K562 (cell line): Measurements from ENCODE around the gene FILIP1.

ENCODE experiments used
- CCAR2 ChIP-seq: fragments of 200-400 bp; formaldehyde crosslinking; IDR thresholded peaks from 2 replicates; pipeline ENCODE4 v1.6.1; 2017; ENCODE audit warnings: mild to moderate bottlenecking, low read depth, low read length
- CHD4 ChIP-seq: fragments of 200-600 bp; sonication (generic); IDR thresholded peaks from 3 replicates; pipeline ENCODE4 v1.6.1; 2012; ENCODE audit warnings: low read depth, mild to moderate bottlenecking, mixed read lengths, low read length, inconsistent platforms; ENCODE audit not compliant: insufficient read depth, insufficient replicate concordance, poor library complexity, severe bottlenecking
- CTCF ChIP-seq, 3 experiments: IDR thresholded peaks in 2 of 3; conservative IDR thresholded peaks in 1 of 3; 2 replicates each; pipeline ENCODE4 v1.5.1; 2011 to 2012; ENCODE audit warnings: low read length in 3 of 3, mild to moderate bottlenecking in 3 of 3, control low read depth in 2 of 3, improper control_type of control experiment in 1 of 3, inconsistent platforms in 1 of 3, low read depth in 1 of 3, mixed read lengths in 1 of 3, moderate library complexity in 1 of 3; ENCODE audit not compliant: insufficient read depth in 2 of 3
- HNRNPH1 ChIP-seq: fragments of 200-400 bp; formaldehyde crosslinking; optimal IDR thresholded peaks from 2 replicates; pipeline ENCODE3; 2017; ENCODE audit warnings: low read depth, mild to moderate bottlenecking, low read length, moderate library complexity
- MAFK ChIP-seq: IDR thresholded peaks from 2 replicates; pipeline ENCODE4 v1.6.1; 2011; ENCODE audit warnings: low read length, improper control_type of control experiment
- NR3C1 ChIP-seq: sonication (generic); formaldehyde crosslinking; IDR thresholded peaks from 2 replicates; pipeline ENCODE4 v1.8.1; 2022; ENCODE audit warnings: missing genetic modification reagents
- USF2 ChIP-seq: sonication (generic); formaldehyde crosslinking; IDR thresholded peaks from 2 replicates; pipeline ENCODE4 v1.5.0; 2020; ENCODE audit warnings: missing genetic modification reagents

GRCh38 chr6:75458895-75459294 is 34.7 kb downstream of the FILIP1 start:
- TF ChIP-seq CHD4 (no peak), CCAR2 (no peak), HNRNPH1 (no peak), USF2 (no peak), MAFK (no peak), CTCF (IDR thresholded peaks at IDR 0.05 in 2 of 3, conservative IDR thresholded peaks at IDR 0.05 in 1 of 3; ENCODE audit: insufficient read depth in 2 of 3, low read depth in 1 of 3, low read length in 3 of 3) (no peak), NR3C1 (CRISPR knock-in tag) (no peak)
